ENCODE data around the gene ZCCHC7. TPM values are rescaled to one million over a fixed set of nuclear protein-coding genes. Genes with fewer than 3 reads are reported as not detected.
A peak's percentile ranks its signal among the peaks of the same experiment; 100 is the strongest.

ZCCHC7 gene
- total RNA-seq, 1 experiment from 2014 or later, result 31.2 TPM

- ATAC-seq (no peak), DNase-seq (ENCODE audit: low read depth, low spot score) (no peak)
- ChIA-PET CTCF (interaction anchor here (0.6 kb wide), 1 partner anchor 167 kb away, joined by 3 read pairs; no protein-coding TSS in a partner anchor), RAD21 (ENCODE audit: low non-redundant PET in 1 of 2, low total read pairs in 2 of 2, uncharacterized antibody in 2 of 2, unreplicated experiment in 2 of 2) (no interaction called here), POLR2A (no interaction called here)
- H4K20me1 ChIP-seq (ENCODE audit: insufficient read depth), result no peaks in the 10 kb centered on the region; the same call in none of the 2 replicates
- intact Hi-C loops (cut with micrococcal nuclease), result no loop called here
- TF ChIP-seq EZH2 (IDR thresholded peaks at IDR 0.05) (no peak), SP1 (IDR thresholded peaks at IDR 0.05; ENCODE audit: low read depth) (no peak), CTCF (IDR thresholded peaks at IDR 0.05 in 2 of 3, conservative IDR thresholded peaks at IDR 0.05 in 1 of 3; ENCODE audit: borderline replicate concordance in 1 of 3, insufficient read depth in 1 of 3, low read depth in 2 of 3, low read length in 2 of 3) (peak in 2 of 3 experiments; percentile 5 to 26; a peak in 2 of 6 replicates), SRF (IDR thresholded peaks at IDR 0.05; ENCODE audit: low read depth) (no peak), TCF7L2 (IDR thresholded peaks at IDR 0.05; ENCODE audit: borderline replicate concordance, extremely low read depth, insufficient read depth, insufficient read length) (no peak), REST (IDR thresholded peaks at IDR 0.05; ENCODE audit: low read depth) (no peak), ELF1 (IDR thresholded peaks at IDR 0.05; ENCODE audit: borderline replicate concordance, low read depth) (no peak), EGR1 (IDR thresholded peaks at IDR 0.05; ENCODE audit: low read depth) (no peak)
- no peak overlapping the region for H2AFZ ChIP-seq (ENCODE audit: low read depth, low read length, poor library complexity, severe bottlenecking)
- H3K4me3 ChIP-seq (replicated peaks in 1 of 2; ENCODE audit: low read depth in 1 of 2, low read length in 2 of 2), result no peak overlapping the region
- H3K9me3 ChIP-seq (ENCODE audit: control insufficient read depth in 1 of 2, insufficient read depth in 1 of 2, low read depth in 1 of 2, low read length in 2 of 2), result no peaks in the 10 kb centered on the region
- peaks cover 0 to 3% of the 10 kb centered on the region in 2 experiments; a peak in 1 of 4 replicates for H3K4me1 ChIP-seq (ENCODE audit: control insufficient read depth in 1 of 2, insufficient read depth in 2 of 2, low read length in 2 of 2)
- no peak overlapping the region for H3K9ac ChIP-seq (ENCODE audit: low read length)
- no peaks in the 10 kb centered on the region for H3K36me3 ChIP-seq (ENCODE audit: control insufficient read depth in 1 of 2, insufficient read depth in 2 of 2, low read length in 2 of 2)
- peaks cover 39% of the 10 kb centered on the region for H3K79me2 ChIP-seq (ENCODE audit: insufficient read depth, low read length)
- no TSS peak for BruUV-seq (replicated peaks)
- H3K27me3 ChIP-seq (ENCODE audit: insufficient read depth, low read length), result no peaks in the 10 kb centered on the region
- no peak overlapping the region for H3K27ac ChIP-seq (ENCODE audit: low read depth, low read length)
- no peaks in the 10 kb centered on the region for H3K9me2 ChIP-seq (ENCODE audit: insufficient read depth)
- H3K4me2 ChIP-seq (ENCODE audit: low read length), result no peak overlapping the region
Observed at GRCh38 chr9:37209431-37210386, 89.3 kb downstream of the ZCCHC7 start.

Data from HCT116 (cell line).